ENCODE data around the gene PIK3CG. TPM values are rescaled to one million over a fixed set of nuclear protein-coding genes. Genes with fewer than 3 reads are reported as not detected.
"Not testable (repeated sequence)": the region's sequence is repeated elsewhere in the genome, so short reads cannot be mapped to it uniquely, and the experiment has no call there.

The PIK3CG gene
- total RNA-seq, 3 donors from 2014 or later: 12.7 to 19.7 (median 18.4) TPM

- ATAC-seq (no peak), DNase-seq (no peak)
- H3K4me3 Mint-ChIP-seq: no peak overlapping the region
These were observed 20.6 kb upstream of the PIK3CG start for GRCh38 chr7:106844279-106844997.

DNA sequence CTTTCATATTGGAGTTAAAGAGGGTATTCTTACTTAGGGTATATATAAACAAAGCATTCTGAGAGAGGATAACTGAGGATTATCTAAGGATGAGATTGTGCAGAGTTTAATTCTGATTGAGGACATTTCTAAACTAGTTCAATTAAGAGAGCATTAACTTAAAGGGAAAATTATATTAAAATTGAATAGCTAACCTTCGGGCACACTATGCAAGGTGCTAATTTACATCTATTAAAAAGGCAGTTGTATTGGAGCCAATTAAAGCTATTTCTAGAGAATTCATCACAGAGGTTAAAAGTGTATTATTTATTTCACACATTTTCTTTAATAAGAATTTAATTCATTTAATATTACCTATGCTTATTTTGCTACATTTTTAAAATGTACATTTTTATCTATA lies 17.0 kb upstream of the PIK3CG start:
- no peaks in the 10 kb centered on the region for H3K27me3 Mint-ChIP-seq (ENCODE audit: low read depth)
- DNase-seq (no peak), ATAC-seq (no peak)
- no peaks in the 10 kb centered on the region for H3K36me3 Mint-ChIP-seq (ENCODE audit: insufficient read depth)
- no peak overlapping the region for H3K4me3 Mint-ChIP-seq
- H3K9me3 Mint-ChIP-seq: no peaks in the 10 kb centered on the region
- no peaks in the 10 kb centered on the region for H3K4me1 Mint-ChIP-seq (ENCODE audit: low read depth)

More at GRCh38 chr7:106844279-106844997, 20.6 kb upstream of the PIK3CG start:
- Mint-ChIP-seq H3K9me3 (no peaks in the 10 kb centered on the region), H3K27me3 (ENCODE audit: low read depth) (no peaks in the 10 kb centered on the region), H3K36me3 (ENCODE audit: insufficient read depth) (no peaks in the 10 kb centered on the region), H3K4me1 (ENCODE audit: low read depth) (peaks cover 1% of the 10 kb centered on the region)

GRCh38 chr7:106848851-106849442 lies 16.1 kb upstream of the PIK3CG start:
- H3K36me3 Mint-ChIP-seq (ENCODE audit: insufficient read depth): no peaks in the 10 kb centered on the region
- H3K27me3 Mint-ChIP-seq (ENCODE audit: low read depth): no peaks in the 10 kb centered on the region
- no peaks in the 10 kb centered on the region for H3K4me1 Mint-ChIP-seq (ENCODE audit: low read depth)
- DNase-seq (no peak), ATAC-seq (no peak)
- H3K9me3 Mint-ChIP-seq: no peaks in the 10 kb centered on the region
- no peak overlapping the region for H3K4me3 Mint-ChIP-seq

- not testable (repeated sequence) for ATAC-seq
These were observed 13.4 kb upstream of the PIK3CG start for GRCh38 chr7:106851632-106852031.

GRCh38 chr7:106853250-106853908 lies 11.7 kb upstream of the PIK3CG start:
- Mint-ChIP-seq H3K4me1 (ENCODE audit: low read depth) (peaks cover 2% of the 10 kb centered on the region), H3K27me3 (ENCODE audit: low read depth) (no peaks in the 10 kb centered on the region), H3K4me3 (no peak overlapping the region), H3K9me3 (no peaks in the 10 kb centered on the region), H3K36me3 (ENCODE audit: insufficient read depth) (no peaks in the 10 kb centered on the region)
- no peak for DNase-seq
- ATAC-seq: no peak

More at GRCh38 chr7:106851632-106852031, 13.4 kb upstream of the PIK3CG start:
- H3K36me3 Mint-ChIP-seq (ENCODE audit: insufficient read depth); DNase-seq; H3K4me3 Mint-ChIP-seq; H3K9me3 Mint-ChIP-seq; H3K4me1 Mint-ChIP-seq (ENCODE audit: low read depth); H3K27me3 Mint-ChIP-seq (ENCODE audit: low read depth): not testable (repeated sequence)

DNA sequence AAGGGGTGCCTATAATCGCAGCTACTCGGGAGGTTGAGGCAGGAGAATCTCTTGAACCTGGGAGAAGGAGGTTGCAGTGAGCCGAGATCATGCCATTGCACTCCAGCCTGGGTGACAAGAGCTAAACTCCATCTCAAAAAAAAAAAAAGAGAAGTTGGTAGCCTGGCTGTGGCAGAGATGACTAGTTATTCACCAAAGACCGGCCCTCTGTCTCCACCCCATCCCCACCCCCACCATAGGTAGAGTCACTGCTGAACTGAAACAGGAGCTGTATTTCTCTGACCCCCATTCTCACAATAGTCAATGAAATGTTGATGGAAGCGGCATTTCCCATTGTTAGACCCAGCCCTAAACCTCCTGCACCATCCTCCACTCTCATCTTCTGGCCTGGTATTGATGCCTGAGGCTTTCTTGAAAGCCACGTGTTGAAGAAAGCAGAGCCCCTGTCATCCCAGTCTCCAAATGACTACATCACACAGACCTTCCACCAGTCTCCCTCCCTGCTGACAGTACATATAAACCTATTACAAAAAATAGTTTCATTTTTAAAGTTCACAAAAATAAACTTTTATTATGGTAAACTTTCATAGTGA lies 9.4 kb upstream of the PIK3CG start:
- H3K36me3 Mint-ChIP-seq (ENCODE audit: insufficient read depth): no peaks in the 10 kb centered on the region
- H3K27me3 Mint-ChIP-seq (ENCODE audit: low read depth): no peaks in the 10 kb centered on the region
- peaks cover 2% of the 10 kb centered on the region for H3K4me1 Mint-ChIP-seq (ENCODE audit: low read depth)
- ATAC-seq: peak; percentile 69 to 84
- DNase-seq: no peak
- no peaks in the 10 kb centered on the region for H3K9me3 Mint-ChIP-seq
- H3K4me3 Mint-ChIP-seq: no peak overlapping the region

- no peaks in the 10 kb centered on the region for H3K36me3 Mint-ChIP-seq (ENCODE audit: insufficient read depth)
- peaks cover 29% of the 10 kb centered on the region for H3K4me1 Mint-ChIP-seq (ENCODE audit: low read depth)
- DNase-seq: no peak
- H3K27me3 Mint-ChIP-seq (ENCODE audit: low read depth): no peaks in the 10 kb centered on the region
- ATAC-seq: no peak
- H3K4me3 Mint-ChIP-seq: no peak overlapping the region
- no peaks in the 10 kb centered on the region for H3K9me3 Mint-ChIP-seq
These were observed 6.2 kb upstream of the PIK3CG start for GRCh38 chr7:106858618-106859532.

- H3K9me3 Mint-ChIP-seq: no peaks in the 10 kb centered on the region
- peaks cover 58% of the 10 kb centered on the region for H3K4me1 Mint-ChIP-seq (ENCODE audit: low read depth)
- peaks cover 9% of the 10 kb centered on the region for H3K36me3 Mint-ChIP-seq (ENCODE audit: insufficient read depth)
- no peak for ATAC-seq
- DNase-seq: no peak
- H3K27me3 Mint-ChIP-seq (ENCODE audit: low read depth): no peaks in the 10 kb centered on the region
- peak overlapping the region; percentile 1 for H3K4me3 Mint-ChIP-seq
These were observed 2.6 kb upstream of the PIK3CG start for GRCh38 chr7:106862317-106863089.

DNA sequence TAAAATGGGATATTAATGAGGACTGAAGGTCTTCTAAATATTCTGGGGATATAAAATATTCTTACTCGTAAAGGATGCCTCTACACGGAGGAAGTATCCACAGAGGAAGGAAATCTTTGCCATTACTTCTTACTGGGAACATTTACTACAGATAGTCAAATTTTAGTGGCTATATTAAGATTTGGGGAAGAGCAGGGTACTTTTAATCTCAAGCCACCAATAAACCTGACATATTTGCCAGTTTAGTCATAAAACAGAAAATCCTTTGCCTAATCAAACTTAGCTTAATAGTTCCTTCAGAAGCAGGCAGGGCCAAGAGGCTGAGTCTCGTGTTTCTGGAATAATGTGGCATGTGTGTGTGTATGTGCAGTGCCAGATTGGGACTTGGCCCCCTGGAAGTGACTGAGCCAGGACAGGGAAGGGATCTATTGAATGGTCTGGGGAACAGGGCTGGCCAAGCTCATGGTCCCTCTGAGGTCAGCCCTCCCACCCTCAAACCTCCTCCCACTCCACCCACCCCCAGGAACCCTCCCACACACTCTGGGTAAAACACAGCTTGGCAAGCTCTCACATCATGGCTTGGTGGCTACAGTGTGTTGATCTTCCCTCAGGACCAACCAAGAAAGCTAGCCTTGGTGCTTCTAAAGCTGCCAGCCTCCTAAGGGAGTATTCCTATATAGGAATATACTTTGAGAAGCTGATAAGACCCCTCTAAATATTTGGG lies 1.6 kb upstream of the PIK3CG start:
- Mint-ChIP-seq H3K9me3 (no peaks in the 10 kb centered on the region), H3K4me1 (ENCODE audit: low read depth) (peaks cover 66% of the 10 kb centered on the region), H3K27me3 (ENCODE audit: low read depth) (no peaks in the 10 kb centered on the region), H3K4me3 (no peak overlapping the region), H3K36me3 (ENCODE audit: insufficient read depth) (peaks cover 15% of the 10 kb centered on the region)
- ATAC-seq (no peak), DNase-seq (no peak)

DNA sequence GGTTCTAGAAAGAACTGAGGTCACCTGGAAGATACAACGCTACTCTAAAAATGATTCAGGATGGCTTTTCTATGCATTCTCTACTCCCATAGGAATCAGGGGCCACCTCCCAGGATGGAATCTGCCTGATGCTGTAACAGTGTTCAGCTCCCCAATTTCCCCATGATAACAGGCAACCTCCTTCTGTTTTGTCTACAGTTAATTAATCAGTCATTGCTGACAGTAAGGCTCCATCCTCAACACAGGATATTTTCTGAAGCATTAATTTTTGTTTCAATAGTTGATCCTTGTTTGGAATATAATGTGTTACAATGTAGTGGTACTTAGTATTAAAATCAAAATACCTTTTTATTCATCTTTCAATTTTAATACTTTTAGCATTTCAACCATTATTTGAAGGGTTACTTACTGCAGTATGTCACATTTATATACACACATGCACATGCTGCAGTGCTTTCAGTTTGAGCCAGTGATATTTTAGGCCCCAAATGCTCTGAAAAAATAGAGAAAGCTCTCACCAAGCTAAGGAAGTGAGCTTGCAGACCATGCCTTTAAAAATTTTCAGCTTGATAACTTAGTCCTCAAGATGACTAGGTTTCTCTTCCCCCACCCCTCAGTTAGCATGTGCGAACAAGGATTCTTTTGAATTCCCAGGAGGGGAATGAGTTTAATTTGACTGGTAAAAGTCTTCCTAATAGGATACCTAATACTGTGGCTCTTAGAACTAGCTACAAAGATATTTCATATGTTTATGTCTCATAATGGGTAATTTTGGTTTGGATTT lies 592 bp upstream of the PIK3CG start:
- ATAC-seq (peak; percentile 18 to 28), DNase-seq (no peak)
- peaks cover 77% of the 10 kb centered on the region for H3K4me1 Mint-ChIP-seq (ENCODE audit: low read depth)

DNA sequence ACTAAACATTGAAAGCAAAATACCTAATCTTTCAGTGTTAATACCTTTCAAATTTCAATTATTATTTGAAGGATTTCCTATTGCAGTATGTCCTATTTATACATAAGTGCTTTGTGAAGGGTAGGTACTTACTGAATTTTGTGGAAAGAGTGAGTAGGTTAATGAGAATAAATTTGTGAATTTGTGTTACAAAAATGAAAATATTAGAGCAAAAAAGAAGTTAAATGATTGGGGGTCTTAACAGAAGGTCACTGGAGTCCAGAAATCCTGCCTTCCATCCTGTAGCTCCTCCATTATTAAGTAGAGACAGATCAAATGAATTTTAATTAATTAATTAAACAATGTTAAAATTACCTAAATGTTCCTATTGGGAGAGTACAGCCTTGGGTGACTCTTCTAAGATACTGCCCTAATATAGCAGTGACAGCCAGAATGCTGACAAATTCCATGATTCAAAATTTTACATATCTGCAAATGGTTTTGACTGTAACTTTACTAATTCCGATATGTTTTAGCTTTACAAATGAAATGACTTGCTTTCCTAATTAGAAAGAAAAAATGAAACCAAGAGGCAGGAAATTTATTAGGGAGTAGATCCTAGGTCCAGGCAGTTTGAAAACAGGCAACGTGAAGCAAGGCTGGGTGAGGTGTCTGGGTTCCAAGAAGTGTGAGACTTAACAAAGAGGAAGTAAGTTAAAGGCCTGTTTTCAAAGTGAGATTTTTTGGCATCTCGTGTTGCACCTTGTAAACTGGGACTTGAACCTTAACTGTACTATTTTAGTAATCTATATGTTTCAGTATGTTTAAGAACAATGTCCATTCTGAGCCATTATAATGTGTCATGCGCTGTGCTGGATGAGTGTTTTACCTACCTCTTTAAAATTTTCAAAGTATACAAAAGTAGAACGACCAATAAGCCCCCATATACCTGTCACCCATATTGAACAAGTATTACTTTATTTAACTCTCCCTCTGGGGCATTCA lies 1.5 kb downstream of the PIK3CG start:
- no peak for DNase-seq
- Mint-ChIP-seq H3K4me3 (peak overlapping the region; percentile 92), H3K27me3 (ENCODE audit: low read depth) (no peaks in the 10 kb centered on the region), H3K4me1 (ENCODE audit: low read depth) (peaks cover 94% of the 10 kb centered on the region), H3K9me3 (no peaks in the 10 kb centered on the region), H3K36me3 (ENCODE audit: insufficient read depth) (peaks cover 35% of the 10 kb centered on the region)
- ATAC-seq: peak; percentile 20 to 39

More for the DNA sequence above, 592 bp upstream of the PIK3CG start:
- peak overlapping the region; percentile 92 for H3K4me3 Mint-ChIP-seq
- peaks cover 25% of the 10 kb centered on the region for H3K36me3 Mint-ChIP-seq (ENCODE audit: insufficient read depth)
- no peaks in the 10 kb centered on the region for H3K27me3 Mint-ChIP-seq (ENCODE audit: low read depth)
- no peaks in the 10 kb centered on the region for H3K9me3 Mint-ChIP-seq
